A549 treated with ZK216348 at 1 μM for 4 hours (cell line): ENCODE data around the gene F2RL2. TPM values are rescaled to one million over a fixed set of nuclear protein-coding genes. Genes with fewer than 3 reads are reported as not detected.

Source experiments
- total RNA-seq: library from RNA; stranded (reverse); fragments of 200-300 nt; extraction: Qiagen RNA extraction; gene quantifications from 5 replicates; pipeline ENCODE4 v1.2.3, GENCODE V29; 2022; ENCODE audit warnings: low read depth

The F2RL2 gene, protein sequence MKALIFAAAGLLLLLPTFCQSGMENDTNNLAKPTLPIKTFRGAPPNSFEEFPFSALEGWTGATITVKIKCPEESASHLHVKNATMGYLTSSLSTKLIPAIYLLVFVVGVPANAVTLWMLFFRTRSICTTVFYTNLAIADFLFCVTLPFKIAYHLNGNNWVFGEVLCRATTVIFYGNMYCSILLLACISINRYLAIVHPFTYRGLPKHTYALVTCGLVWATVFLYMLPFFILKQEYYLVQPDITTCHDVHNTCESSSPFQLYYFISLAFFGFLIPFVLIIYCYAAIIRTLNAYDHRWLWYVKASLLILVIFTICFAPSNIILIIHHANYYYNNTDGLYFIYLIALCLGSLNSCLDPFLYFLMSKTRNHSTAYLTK
- total RNA-seq, result 2.9 to 5.2 TPM (median 4.0 TPM) in 5 replicates

DNA sequence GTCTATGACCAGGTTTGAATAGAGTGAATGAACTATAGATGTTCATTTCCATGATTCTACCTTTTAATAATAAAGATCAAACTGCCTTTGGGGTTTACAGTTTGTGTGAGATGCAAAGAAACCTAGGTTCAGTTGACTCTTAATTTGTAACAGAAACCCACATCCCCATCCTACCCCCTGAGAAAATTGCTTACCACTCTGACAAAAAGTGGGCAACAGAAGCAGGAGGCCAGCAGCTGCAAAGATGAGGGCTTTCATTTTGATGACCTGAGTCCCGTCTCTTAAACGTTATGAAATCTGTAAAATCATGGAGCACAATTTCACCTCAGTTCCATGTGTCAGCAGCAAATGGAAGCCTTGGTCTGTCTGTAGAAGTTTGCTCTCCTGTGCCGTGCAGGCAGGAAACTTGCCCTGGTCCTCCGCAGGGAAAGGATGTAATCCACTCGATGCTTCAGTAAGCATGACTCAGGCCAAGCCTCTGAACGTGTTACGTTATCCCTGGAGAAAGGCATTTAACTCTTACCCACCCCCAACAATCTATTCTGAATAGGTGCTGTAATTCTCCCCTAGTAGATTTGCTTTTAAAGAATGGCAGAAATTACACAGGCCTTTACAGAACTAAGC is at the start of gene F2RL2:
Gene F2RL2 (minus strand): TSS at position 431 of the 624 bp plus-strand sequence. CDS start 173 bp downstream, at position 258.

Other genes with a start within 250 kb of the F2RL2 start
- 0.95 to 2.7 TPM (median 1.7 TPM) in 5 replicates for gene IQGAP2, start 220.1 kb downstream of the F2RL2 start, total RNA-seq
- 28.3 to 56.4 TPM (median 49.9 TPM) in 5 replicates for gene F2R, start 92.7 kb upstream of the F2RL2 start, total RNA-seq
- gene F2RL1, start 195.6 kb upstream of the F2RL2 start, total RNA-seq, result 209 to 272 TPM (median 236 TPM) in 5 replicates
- gene S100Z, start 226.6 kb upstream of the F2RL2 start, total RNA-seq, result not detected in 5 replicates